ENCODE results near the gene CYP4F8. TPM values are rescaled to one million over a fixed set of nuclear protein-coding genes. Genes with fewer than 3 reads are reported as not detected.

The CYP4F8 gene
- total and polyA plus RNA-seq, 11 donors: not detected

GRCh38 chr19:15671891-15672579 is 57.0 kb downstream of the CYP4F8 start:
- TF ChIP-seq CTCF (IDR thresholded peaks at IDR 0.05) (no peak), POLR2A (IDR thresholded peaks at IDR 0.05) (no peak)
- ATAC-seq: no peak
- peak overlapping the region in 11 of 12 donors; percentile 9 to 78 (median 47) for H3K27ac ChIP-seq
- no peaks in the 10 kb centered on the region for H3K9me3 ChIP-seq
- H3K36me3 ChIP-seq: no peaks in the 10 kb centered on the region
- peak overlapping the region in 1 of 12 donors; percentile 14 for H3K4me3 ChIP-seq
- intact Hi-C loops (cut with DNase I): loop anchor here in 3 of 10 donors (2.0 to 10.0 kb wide), 3 partner anchors 103 to 105 kb away; no protein-coding TSS in a partner anchor
- WGBS, 4 donors: 48 to 56% (median 52%) methylated on average over 10 of the region's 10 CpGs
- no peak for DNase-seq
- H3K27me3 ChIP-seq: peaks cover 0 to 5% (median 0%) of the 10 kb centered on the region in 9 donors
- H3K4me1 ChIP-seq: peaks cover 0 to 20% (median 10%) of the 10 kb centered on the region in 12 donors

GRCh38 chr19:15672580-15673175 is 57.7 kb downstream of the CYP4F8 start, which contains the start of gene CYP4F12:
Gene CYP4F12 (plus strand): TSS chr19:15673087. CDS start chr19:15673530, 443 bp downstream.
- Histone ChIP-seq H3K27ac (peak within 1 kb of the TSS in 11 of 12 donors; percentile 9 to 78 (median 60)), H3K4me1 (peaks cover 0 to 20% (median 10%) of the 10 kb centered on the region in 12 donors), H3K4me3 (peak within 1 kb of the TSS in 10 of 12 donors; percentile 7 to 49 (median 36)), H3K27me3 (peaks cover 0 to 5% (median 0%) of the 10 kb centered on the region in 9 donors), H3K36me3 (no peaks in the 10 kb centered on the region), H3K9me3 (no peaks in the 10 kb centered on the region)
- ATAC-seq: peak; percentile 95 to 99 (median 98)
- TF ChIP-seq POLR2A (IDR thresholded peaks at IDR 0.05) (peak in 1 of 2 donors; percentile 55), CTCF (IDR thresholded peaks at IDR 0.05) (no peak)
- intact Hi-C loops (cut with DNase I): loop anchor here in 3 of 10 donors (2.0 to 10.0 kb wide), 3 partner anchors 102 to 105 kb away; no protein-coding TSS in a partner anchor
- peak; percentile 83 to 94 (median 89) for DNase-seq
- WGBS, 4 donors: 8 to 29% (median 17%) methylated on average over 3 to 6 of the region's 6 CpGs

GRCh38 chr19:15673176-15673654 is 58.2 kb downstream of the CYP4F8 start:
- TF ChIP-seq CTCF (IDR thresholded peaks at IDR 0.05) (no peak), POLR2A (IDR thresholded peaks at IDR 0.05) (no peak)
- Histone ChIP-seq H3K4me3 (peak overlapping the region in 10 of 12 donors; percentile 7 to 49 (median 36)), H3K9me3 (no peaks in the 10 kb centered on the region), H3K36me3 (no peaks in the 10 kb centered on the region), H3K4me1 (peaks cover 0 to 20% (median 10%) of the 10 kb centered on the region in 12 donors), H3K27me3 (peaks cover 0 to 5% (median 0%) of the 10 kb centered on the region in 9 donors), H3K27ac (peak overlapping the region in 11 of 12 donors; percentile 9 to 78 (median 60))
- DNase-seq: peak in 1 of 5 donors; percentile 28
- intact Hi-C loops (cut with DNase I): loop anchor here in 3 of 10 donors (2.0 to 10.0 kb wide), 3 partner anchors 102 to 104 kb away; no protein-coding TSS in a partner anchor
- peak in 3 of 4 donors; percentile 18 to 37 (median 29) for ATAC-seq
- 27 to 31% (median 28%) methylated on average over 9 of the region's 9 CpGs for WGBS, 4 donors

Data from heart left ventricle (tissue), 16 donors.